ENCODE results near the gene CDC20.

CDC20 gene

GRCh38 chr1:43324810-43325209 is 34.0 kb upstream of the CDC20 start:
- H3K27ac ChIP-seq (ENCODE audit: low read depth, low read length) = peak overlapping the region; percentile 19
- H4K5ac ChIP-seq (ENCODE audit: low read length) = no peak overlapping the region
- H3K56ac ChIP-seq (ENCODE audit: low read length) = peak overlapping the region; percentile 53
- no peak overlapping the region for H2BK120ac ChIP-seq (ENCODE audit: low read depth, low read length)
- peak; percentile 30 for DNase-seq
- H3K18ac ChIP-seq (ENCODE audit: low read length) = no peak overlapping the region
- no peaks in the 10 kb centered on the region for H3K27me3 ChIP-seq (ENCODE audit: insufficient read depth, low read length, poor library complexity)
- H3K4me1 ChIP-seq (ENCODE audit: control insufficient read depth, low read depth, low read length) = peaks cover 3% of the 10 kb centered on the region
- no peaks in the 10 kb centered on the region for H3K79me1 ChIP-seq (ENCODE audit: low read length)
- no peak overlapping the region for H3K9ac ChIP-seq (ENCODE audit: low read length)
- H3K4ac ChIP-seq (ENCODE audit: low read depth, low read length) = no peak overlapping the region
- no peak overlapping the region for H2BK5ac ChIP-seq (ENCODE audit: low read length)
- H3K79me2 ChIP-seq (ENCODE audit: control insufficient read depth, insufficient read depth, low read length) = no peaks in the 10 kb centered on the region
- no peak overlapping the region for H2AK5ac ChIP-seq (ENCODE audit: low read length)
- no peak overlapping the region for H4K8ac ChIP-seq (ENCODE audit: low read depth, low read length)
- H3K4me2 ChIP-seq (ENCODE audit: low read length) = no peak overlapping the region
- H3K36me3 ChIP-seq (ENCODE audit: control insufficient read depth, insufficient read depth, low read length) = no peaks in the 10 kb centered on the region
- H3K23ac ChIP-seq (ENCODE audit: low read length) = no peak overlapping the region
- WGBS (ENCODE audit: extremely low coverage, insufficient coverage, low lambda C conversion rate) = no CpG with 5 or more reads among the region's 1 CpG
- no peak overlapping the region for H3K4me3 ChIP-seq (ENCODE audit: low read length)
- no peak overlapping the region for H2BK15ac ChIP-seq (replicated peaks; ENCODE audit: low read depth)

- H3K36me3 ChIP-seq (ENCODE audit: control insufficient read depth, insufficient read depth, low read length) = no peaks in the 10 kb centered on the region
- no peak overlapping the region for H3K56ac ChIP-seq (ENCODE audit: low read length)
- H2BK5ac ChIP-seq (ENCODE audit: low read length) = no peak overlapping the region
- no peak overlapping the region for H2BK120ac ChIP-seq (ENCODE audit: low read depth, low read length)
- H3K9ac ChIP-seq (ENCODE audit: low read length) = no peak overlapping the region
- no peaks in the 10 kb centered on the region for H3K79me1 ChIP-seq (ENCODE audit: low read length)
- H3K4me2 ChIP-seq (ENCODE audit: low read length) = no peak overlapping the region
- no peak for DNase-seq
- no peak overlapping the region for H2AK5ac ChIP-seq (ENCODE audit: low read length)
- no peak overlapping the region for H3K4ac ChIP-seq (ENCODE audit: low read depth, low read length)
- peaks cover 5% of the 10 kb centered on the region for H3K4me1 ChIP-seq (ENCODE audit: control insufficient read depth, low read depth, low read length)
- no peaks in the 10 kb centered on the region for H3K79me2 ChIP-seq (ENCODE audit: control insufficient read depth, insufficient read depth, low read length)
- H3K27me3 ChIP-seq (ENCODE audit: insufficient read depth, low read length, poor library complexity) = no peaks in the 10 kb centered on the region
- no peak overlapping the region for H3K27ac ChIP-seq (ENCODE audit: low read depth, low read length)
- H4K5ac ChIP-seq (ENCODE audit: low read length) = no peak overlapping the region
- H3K4me3 ChIP-seq (ENCODE audit: low read length) = no peak overlapping the region
- H3K18ac ChIP-seq (ENCODE audit: low read length) = no peak overlapping the region
- H3K23ac ChIP-seq (ENCODE audit: low read length) = no peak overlapping the region
- H4K8ac ChIP-seq (ENCODE audit: low read depth, low read length) = no peak overlapping the region
- no peak overlapping the region for H2BK15ac ChIP-seq (replicated peaks; ENCODE audit: low read depth)
Measured at GRCh38 chr1:43325381-43325780, 33.4 kb upstream of the CDC20 start.

DNA sequence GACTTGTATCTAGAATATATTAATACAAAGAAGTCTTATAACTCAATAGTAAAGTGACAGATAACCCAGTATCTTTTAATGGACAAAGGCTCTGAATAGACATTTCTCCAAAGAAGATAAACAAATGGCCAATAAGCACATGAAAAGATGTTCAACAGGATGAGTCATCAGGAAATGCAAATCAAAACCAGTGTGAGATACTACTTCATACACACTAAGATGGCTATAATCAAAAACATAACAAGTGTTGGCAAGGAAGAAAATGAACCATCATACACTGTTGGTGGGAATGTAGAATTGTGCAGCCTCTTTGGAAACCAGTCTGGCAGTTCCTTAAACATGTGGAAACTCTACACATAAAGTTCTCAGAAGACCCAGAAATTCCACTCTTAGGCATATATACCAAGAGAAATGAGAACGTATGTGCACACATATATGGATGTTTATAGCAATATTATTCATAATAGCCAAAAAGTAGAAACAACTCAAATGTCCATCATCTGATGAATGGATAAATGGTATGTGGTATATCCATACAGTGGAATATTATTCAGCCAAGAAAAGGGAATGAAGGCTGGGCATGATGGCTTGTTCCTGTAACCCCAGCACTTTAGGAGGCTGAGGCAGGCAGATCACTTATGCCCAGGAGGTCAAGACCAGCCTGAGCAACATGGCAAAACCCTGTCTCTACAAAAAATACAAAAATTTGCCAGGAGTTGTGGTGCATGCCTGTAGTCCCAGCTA is 31.1 kb upstream of the CDC20 start:
- no CpG with 5 or more reads among the region's 1 CpG for WGBS (ENCODE audit: extremely low coverage, insufficient coverage, low lambda C conversion rate)
- Histone ChIP-seq H2BK15ac (replicated peaks; ENCODE audit: low read depth) (no peak overlapping the region), H3K23ac (ENCODE audit: low read length) (no peak overlapping the region), H3K4me1 (ENCODE audit: control insufficient read depth, low read depth, low read length) (peaks cover 10% of the 10 kb centered on the region), H4K5ac (ENCODE audit: low read length) (no peak overlapping the region), H3K9ac (ENCODE audit: low read length) (no peak overlapping the region), H4K8ac (ENCODE audit: low read depth, low read length) (no peak overlapping the region), H3K79me1 (ENCODE audit: low read length) (no peaks in the 10 kb centered on the region), H2BK5ac (ENCODE audit: low read length) (no peak overlapping the region), H3K18ac (ENCODE audit: low read length) (no peak overlapping the region), H3K27me3 (ENCODE audit: insufficient read depth, low read length, poor library complexity) (no peaks in the 10 kb centered on the region), H3K4me3 (ENCODE audit: low read length) (no peak overlapping the region), H3K4me2 (ENCODE audit: low read length) (no peak overlapping the region), H3K79me2 (ENCODE audit: control insufficient read depth, insufficient read depth, low read length) (no peaks in the 10 kb centered on the region), H2AK5ac (ENCODE audit: low read length) (no peak overlapping the region), H2BK120ac (ENCODE audit: low read depth, low read length) (no peak overlapping the region), H3K56ac (ENCODE audit: low read length) (no peak overlapping the region), H3K27ac (ENCODE audit: low read depth, low read length) (no peak overlapping the region), H3K4ac (ENCODE audit: low read depth, low read length) (no peak overlapping the region), H3K36me3 (ENCODE audit: control insufficient read depth, insufficient read depth, low read length) (no peaks in the 10 kb centered on the region)
- no peak for DNase-seq

GRCh38 chr1:43329995-43330751 is 28.6 kb upstream of the CDC20 start:
- Histone ChIP-seq H3K9ac (ENCODE audit: low read length) (peak overlapping the region; percentile 29), H3K4me3 (ENCODE audit: low read length) (no peak overlapping the region), H3K18ac (ENCODE audit: low read length) (no peak overlapping the region), H4K5ac (ENCODE audit: low read length) (no peak overlapping the region), H3K4me2 (ENCODE audit: low read length) (no peak overlapping the region), H4K8ac (ENCODE audit: low read depth, low read length) (no peak overlapping the region), H3K23ac (ENCODE audit: low read length) (no peak overlapping the region), H2BK5ac (ENCODE audit: low read length) (peak overlapping the region; percentile 55), H3K36me3 (ENCODE audit: control insufficient read depth, insufficient read depth, low read length) (no peaks in the 10 kb centered on the region), H3K4ac (ENCODE audit: low read depth, low read length) (no peak overlapping the region), H3K79me1 (ENCODE audit: low read length) (no peaks in the 10 kb centered on the region), H2AK5ac (ENCODE audit: low read length) (peak overlapping the region; percentile 58), H3K27me3 (ENCODE audit: insufficient read depth, low read length, poor library complexity) (no peaks in the 10 kb centered on the region), H3K4me1 (ENCODE audit: control insufficient read depth, low read depth, low read length) (peaks cover 7% of the 10 kb centered on the region), H3K27ac (ENCODE audit: low read depth, low read length) (no peak overlapping the region), H2BK120ac (ENCODE audit: low read depth, low read length) (no peak overlapping the region), H3K79me2 (ENCODE audit: control insufficient read depth, insufficient read depth, low read length) (no peaks in the 10 kb centered on the region), H3K56ac (ENCODE audit: low read length) (peak overlapping the region; percentile 73), H2BK15ac (replicated peaks; ENCODE audit: low read depth) (no peak overlapping the region)
- DNase-seq = peak; percentile 91
- WGBS (ENCODE audit: extremely low coverage, insufficient coverage, low lambda C conversion rate) = no CpG with 5 or more reads among the region's 6 CpGs

DNA sequence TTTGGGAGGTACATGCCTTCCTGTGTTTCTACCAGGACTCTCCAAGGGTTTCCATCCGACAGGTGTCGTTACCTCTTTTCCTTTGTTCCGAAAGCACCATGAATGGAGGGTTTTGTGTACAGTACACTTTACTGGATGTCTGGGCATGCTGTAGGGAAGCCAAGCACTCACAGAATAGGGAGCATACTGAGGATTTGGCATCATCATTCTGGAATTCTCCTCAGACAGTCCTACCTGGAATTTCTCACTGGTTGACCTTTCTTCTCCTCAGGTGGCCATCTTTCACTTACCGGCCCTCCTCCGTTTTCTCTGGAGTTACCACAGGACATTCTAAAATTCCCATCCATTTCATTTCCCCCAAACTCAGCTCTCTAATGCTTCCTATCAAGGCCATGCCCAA is 27.1 kb upstream of the CDC20 start:
- WGBS (ENCODE audit: extremely low coverage, insufficient coverage, low lambda C conversion rate) = no CpG with 5 or more reads among the region's 5 CpGs
- H2BK120ac ChIP-seq (ENCODE audit: low read depth, low read length) = no peak overlapping the region
- DNase-seq = peak; percentile 36

More for the DNA sequence above, 27.1 kb upstream of the CDC20 start:
- H3K9ac ChIP-seq (ENCODE audit: low read length) = no peak overlapping the region
- H3K4me1 ChIP-seq (ENCODE audit: control insufficient read depth, low read depth, low read length) = peaks cover 7% of the 10 kb centered on the region
- H3K18ac ChIP-seq (ENCODE audit: low read length) = no peak overlapping the region
- H2BK5ac ChIP-seq (ENCODE audit: low read length) = no peak overlapping the region
- no peak overlapping the region for H3K23ac ChIP-seq (ENCODE audit: low read length)
- H3K4ac ChIP-seq (ENCODE audit: low read depth, low read length) = no peak overlapping the region
- H4K5ac ChIP-seq (ENCODE audit: low read length) = no peak overlapping the region
- H3K4me2 ChIP-seq (ENCODE audit: low read length) = no peak overlapping the region
- no peak overlapping the region for H3K27ac ChIP-seq (ENCODE audit: low read depth, low read length)
- H3K56ac ChIP-seq (ENCODE audit: low read length) = no peak overlapping the region
- H2BK15ac ChIP-seq (replicated peaks; ENCODE audit: low read depth) = no peak overlapping the region
- H3K36me3 ChIP-seq (ENCODE audit: control insufficient read depth, insufficient read depth, low read length) = no peaks in the 10 kb centered on the region
- no peak overlapping the region for H3K4me3 ChIP-seq (ENCODE audit: low read length)
- H4K8ac ChIP-seq (ENCODE audit: low read depth, low read length) = no peak overlapping the region
- H3K79me2 ChIP-seq (ENCODE audit: control insufficient read depth, insufficient read depth, low read length) = no peaks in the 10 kb centered on the region
- H3K27me3 ChIP-seq (ENCODE audit: insufficient read depth, low read length, poor library complexity) = no peaks in the 10 kb centered on the region
- no peak overlapping the region for H2AK5ac ChIP-seq (ENCODE audit: low read length)
- H3K79me1 ChIP-seq (ENCODE audit: low read length) = no peaks in the 10 kb centered on the region

All from mesendoderm (in vitro differentiated cells).